Activated gamma-delta T cell treated with Interleukin-2 at 50 U/mL for 16 hours (primary cell): Measurements from ENCODE around the gene MDFI.

Experiments used
- DNase-seq: peaks from one replicate; pipeline ENCODE4 v3.0.0-alpha.2; 2020

MDFI gene

GRCh38 chr6:41690541-41691330 lies 52.5 kb downstream of the MDFI start:
- DNase-seq: no peak

GRCh38 chr6:41691426-41692079 lies 53.3 kb downstream of the MDFI start:
- DNase-seq: no peak

- no peak for DNase-seq
These were observed 53.9 kb downstream of the MDFI start for GRCh38 chr6:41692080-41692675.

- no peak for DNase-seq
These were observed 54.5 kb downstream of the MDFI start for GRCh38 chr6:41692730-41693129.

GRCh38 chr6:41693281-41694240 lies 55.3 kb downstream of the MDFI start:
- DNase-seq: no peak

- no peak for DNase-seq
These were observed 56.7 kb downstream of the MDFI start for GRCh38 chr6:41694815-41695526.

GRCh38 chr6:41695825-41696224 lies 57.6 kb downstream of the MDFI start:
- no peak for DNase-seq

GRCh38 chr6:41696788-41697187 lies 58.5 kb downstream of the MDFI start:
- no peak for DNase-seq

GRCh38 chr6:41697861-41698781 lies 59.9 kb downstream of the MDFI start:
- DNase-seq: no peak

- no peak for DNase-seq
These were observed 60.8 kb downstream of the MDFI start for GRCh38 chr6:41699063-41699462.

GRCh38 chr6:41700463-41701347 lies 62.4 kb downstream of the MDFI start:
- DNase-seq: no peak

GRCh38 chr6:41702089-41702745 lies 63.9 kb downstream of the MDFI start:
- no peak for DNase-seq

GRCh38 chr6:41702771-41703494 lies 64.7 kb downstream of the MDFI start:
- DNase-seq: no peak
